Endothelial cell (in vitro differentiated cells): ENCODE data around the gene GSE1. TPM values are rescaled to one million over a fixed set of nuclear protein-coding genes. Genes with fewer than 3 reads are reported as not detected.

Experiments used
- DNase-seq: peaks from one replicate; pipeline ENCODE4 v3.0.0; 2021; ENCODE audit warnings: low spot score
- H3K27ac Mint-ChIP-seq: one replicate; pipeline ENCODE4 v1.8.0; 2021; ENCODE audit warnings: mixed read lengths, inconsistent platforms; ENCODE audit not compliant: unreplicated experiment
- H3K27me3 Mint-ChIP-seq: one replicate; pipeline ENCODE4 v1.8.0; 2021; ENCODE audit warnings: mild to moderate bottlenecking, moderate library complexity, mixed read lengths, inconsistent platforms; ENCODE audit not compliant: unreplicated experiment
- H3K36me3 Mint-ChIP-seq: one replicate; pipeline ENCODE4 v1.8.0; 2021; ENCODE audit warnings: mild to moderate bottlenecking, low read depth, mixed read lengths, inconsistent platforms; ENCODE audit not compliant: unreplicated experiment
- H3K4me1 Mint-ChIP-seq: one replicate; pipeline ENCODE4 v1.8.0; 2021; ENCODE audit warnings: mild to moderate bottlenecking, mixed read lengths, inconsistent platforms; ENCODE audit not compliant: unreplicated experiment
- H3K4me3 Mint-ChIP-seq: one replicate; pipeline ENCODE4 v1.8.0; 2021; ENCODE audit warnings: mild to moderate bottlenecking, mixed read lengths, inconsistent platforms; ENCODE audit not compliant: unreplicated experiment
- H3K9me3 Mint-ChIP-seq: one replicate; pipeline ENCODE4 v1.8.0; 2021; ENCODE audit warnings: mixed read lengths, inconsistent platforms; ENCODE audit not compliant: unreplicated experiment
- total RNA-seq: library from RNA; stranded (reverse); fragmentation: NEBNext Ultra II Directional; extraction: Animal tissue kit (Norgen Biotek cat#: 25700); gene quantifications from one replicate; pipeline ENCODE4 v1.2.1, GENCODE V29; 2021; ENCODE audit not compliant: unreplicated experiment
- TF ChIP-seq, protein P1 (sequence below): fragments of 200-600 bp; sonication (generic); IDR thresholded peaks from one replicate; pipeline ENCODE4 v1.5.0; 2021; ENCODE audit warnings: antibody characterized with exemption; ENCODE audit not compliant: unreplicated experiment

GSE1 gene
- total RNA-seq, 1 donor from 2014 or later = 23.9 TPM

DNA sequence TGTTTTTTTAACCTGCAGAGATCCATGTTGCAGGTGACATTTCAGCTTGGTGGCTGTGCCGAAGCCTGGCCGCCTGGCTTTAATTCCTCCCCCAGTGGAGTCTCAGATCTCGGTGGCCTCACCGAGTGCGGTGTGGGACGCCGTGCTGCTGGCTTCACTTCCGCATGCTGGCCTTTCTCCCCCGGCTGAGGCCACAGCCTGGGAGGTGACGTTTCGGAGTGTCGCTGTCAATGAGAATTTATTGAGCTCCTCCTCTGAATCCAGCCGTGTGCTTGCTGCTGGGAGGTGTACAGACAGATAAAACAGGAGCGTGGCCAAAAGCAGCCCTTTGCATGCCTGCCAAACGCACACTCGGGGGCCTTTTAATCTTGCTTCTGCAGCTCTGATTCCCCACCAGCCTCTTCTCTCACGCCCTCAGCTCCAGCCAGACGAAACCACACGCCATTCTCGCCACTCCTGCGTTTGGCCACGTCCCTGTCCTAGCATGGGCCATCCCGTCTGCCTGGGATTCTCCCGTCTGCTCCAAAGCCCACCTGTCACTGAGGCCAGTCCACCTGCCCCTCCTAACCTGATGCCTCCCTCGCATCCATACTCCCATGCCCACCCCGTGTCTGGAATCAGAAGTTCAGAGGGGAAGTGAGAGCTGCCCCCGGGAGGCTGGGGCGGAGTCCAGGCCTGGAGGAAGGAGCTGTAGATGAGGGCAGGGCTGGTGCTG, 3.6 kb downstream of the GSE1 start:
- Mint-ChIP-seq H3K36me3 (no peaks in the 10 kb centered on the region), H3K9me3 (no peaks in the 10 kb centered on the region), H3K4me1 (peaks cover 4% of the 10 kb centered on the region), H3K27ac (no peak overlapping the region), H3K27me3 (peaks cover 5% of the 10 kb centered on the region), H3K4me3 (no peak overlapping the region)
- TF ChIP-seq, protein P1, sequence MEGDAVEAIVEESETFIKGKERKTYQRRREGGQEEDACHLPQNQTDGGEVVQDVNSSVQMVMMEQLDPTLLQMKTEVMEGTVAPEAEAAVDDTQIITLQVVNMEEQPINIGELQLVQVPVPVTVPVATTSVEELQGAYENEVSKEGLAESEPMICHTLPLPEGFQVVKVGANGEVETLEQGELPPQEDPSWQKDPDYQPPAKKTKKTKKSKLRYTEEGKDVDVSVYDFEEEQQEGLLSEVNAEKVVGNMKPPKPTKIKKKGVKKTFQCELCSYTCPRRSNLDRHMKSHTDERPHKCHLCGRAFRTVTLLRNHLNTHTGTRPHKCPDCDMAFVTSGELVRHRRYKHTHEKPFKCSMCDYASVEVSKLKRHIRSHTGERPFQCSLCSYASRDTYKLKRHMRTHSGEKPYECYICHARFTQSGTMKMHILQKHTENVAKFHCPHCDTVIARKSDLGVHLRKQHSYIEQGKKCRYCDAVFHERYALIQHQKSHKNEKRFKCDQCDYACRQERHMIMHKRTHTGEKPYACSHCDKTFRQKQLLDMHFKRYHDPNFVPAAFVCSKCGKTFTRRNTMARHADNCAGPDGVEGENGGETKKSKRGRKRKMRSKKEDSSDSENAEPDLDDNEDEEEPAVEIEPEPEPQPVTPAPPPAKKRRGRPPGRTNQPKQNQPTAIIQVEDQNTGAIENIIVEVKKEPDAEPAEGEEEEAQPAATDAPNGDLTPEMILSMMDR = no peak
- DNase-seq = no peak

DNA sequence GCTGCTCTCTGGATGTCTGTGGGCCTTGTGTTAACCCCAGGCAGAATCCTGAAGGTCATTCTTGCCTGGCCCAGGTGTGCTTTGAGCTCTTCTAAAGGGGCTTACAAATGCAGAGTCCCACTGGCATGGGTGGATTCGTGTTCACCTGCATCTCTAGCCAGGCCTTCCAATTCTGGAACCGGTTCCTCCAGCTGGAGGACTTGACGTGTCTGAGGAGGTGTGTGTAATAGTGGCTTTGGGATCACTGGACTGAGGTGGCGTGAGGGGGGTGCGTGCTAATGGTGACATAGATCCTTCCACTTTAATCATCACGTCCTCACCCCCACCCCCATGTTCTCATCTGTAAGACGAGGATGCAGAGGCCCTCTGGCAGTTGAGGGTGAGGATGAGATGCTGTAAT, 4.8 kb downstream of the GSE1 start:
- TF ChIP-seq, protein P1 = no peak
- H3K4me3 Mint-ChIP-seq = no peak overlapping the region
- peaks cover 4% of the 10 kb centered on the region for H3K4me1 Mint-ChIP-seq
- no peak overlapping the region for H3K27ac Mint-ChIP-seq
- peaks cover 5% of the 10 kb centered on the region for H3K27me3 Mint-ChIP-seq
- no peaks in the 10 kb centered on the region for H3K36me3 Mint-ChIP-seq
- DNase-seq = no peak
- H3K9me3 Mint-ChIP-seq = no peaks in the 10 kb centered on the region

DNA sequence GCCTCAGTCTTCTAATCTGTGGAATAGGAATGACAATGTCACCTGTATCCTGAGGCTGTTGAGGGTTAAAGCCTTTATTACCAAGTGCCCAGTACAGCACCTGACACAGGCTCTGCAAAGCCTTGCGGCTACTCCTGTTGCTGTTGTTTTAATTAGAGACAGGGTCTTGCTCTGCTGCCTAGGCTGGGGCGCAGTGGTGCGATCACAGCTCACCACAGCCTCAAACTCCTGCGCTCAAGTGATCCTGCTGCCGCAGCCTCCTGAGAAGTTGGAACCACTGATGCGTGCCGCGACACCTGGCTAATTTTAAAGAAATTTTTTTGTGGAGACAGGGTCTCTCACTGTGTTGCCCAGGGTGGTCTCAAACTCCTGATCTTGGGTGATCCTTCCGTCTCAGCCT, 5.4 kb downstream of the GSE1 start:
- no peaks in the 10 kb centered on the region for H3K36me3 Mint-ChIP-seq
- peaks cover 5% of the 10 kb centered on the region for H3K27me3 Mint-ChIP-seq

DNA sequence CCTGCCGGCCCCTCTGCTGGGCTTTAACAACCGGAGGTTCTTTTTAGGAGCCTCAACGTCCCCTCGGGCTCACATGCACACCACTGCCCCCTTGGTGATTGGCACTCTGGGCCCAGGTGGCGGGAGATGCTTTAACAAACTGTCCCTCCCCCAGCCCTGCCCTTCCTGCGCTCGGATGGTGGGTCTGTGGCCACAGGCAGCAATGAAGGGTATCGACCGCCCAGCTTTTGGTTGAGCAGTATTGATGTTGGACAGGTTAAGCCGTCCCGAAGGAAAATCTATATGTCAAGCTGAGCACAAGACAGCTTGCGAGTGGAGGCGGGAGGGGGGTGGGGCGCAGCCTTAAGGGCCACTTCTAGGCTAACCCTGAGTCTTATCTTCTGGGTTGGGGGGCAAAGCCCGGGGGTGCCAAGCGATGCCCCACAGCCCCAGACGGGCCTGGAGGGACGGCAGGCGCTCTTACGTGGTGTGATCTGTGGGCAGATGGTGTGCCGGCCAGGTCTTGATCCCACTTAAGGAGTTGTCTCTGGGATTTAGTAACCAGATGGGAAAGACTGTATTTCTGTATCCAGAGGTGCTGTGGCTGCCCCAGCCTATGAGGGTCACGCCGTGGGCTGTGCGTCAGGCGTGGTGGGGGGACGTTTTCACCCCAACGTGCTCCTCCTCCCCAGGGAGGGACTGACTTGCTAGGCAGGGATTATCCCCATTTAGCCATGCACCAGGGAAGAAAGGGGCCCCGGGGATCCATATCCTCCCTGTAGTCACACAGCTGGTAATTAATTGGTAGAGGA, 6.2 kb downstream of the GSE1 start:
- no peaks in the 10 kb centered on the region for H3K9me3 Mint-ChIP-seq
- no peak for DNase-seq
- H3K27ac Mint-ChIP-seq = no peak overlapping the region
- TF ChIP-seq, protein P1 = no peak
- no peaks in the 10 kb centered on the region for H3K36me3 Mint-ChIP-seq
- no peak overlapping the region for H3K4me3 Mint-ChIP-seq
- H3K4me1 Mint-ChIP-seq = peaks cover 4% of the 10 kb centered on the region
- H3K27me3 Mint-ChIP-seq = peaks cover 7% of the 10 kb centered on the region

More for the DNA sequence above, 5.4 kb downstream of the GSE1 start:
- no peak for DNase-seq
- TF ChIP-seq, protein P1 = no peak
- no peak overlapping the region for H3K4me3 Mint-ChIP-seq
- no peaks in the 10 kb centered on the region for H3K9me3 Mint-ChIP-seq
- H3K27ac Mint-ChIP-seq = no peak overlapping the region
- peaks cover 4% of the 10 kb centered on the region for H3K4me1 Mint-ChIP-seq

DNA sequence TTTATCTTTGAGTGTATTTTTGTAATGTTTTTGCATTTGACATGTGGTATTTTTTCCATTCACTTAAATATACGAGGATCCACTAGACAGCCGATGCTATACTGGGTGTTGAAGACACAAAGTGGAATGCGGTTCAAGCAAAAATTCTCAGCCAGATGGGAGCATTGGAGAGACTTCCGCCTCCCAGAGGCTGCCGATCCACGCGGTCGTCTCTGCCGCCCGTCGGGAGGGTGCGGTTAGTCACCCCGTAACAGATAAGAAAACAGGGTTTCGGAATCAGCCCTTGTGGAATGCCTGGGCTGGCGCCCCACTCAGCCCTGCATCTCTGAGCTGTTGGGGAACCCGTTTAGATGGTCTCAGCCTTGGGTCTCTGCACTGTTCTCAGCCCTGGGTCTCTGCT, 7.3 kb downstream of the GSE1 start:
- Mint-ChIP-seq H3K9me3 (no peaks in the 10 kb centered on the region), H3K4me1 (peaks cover 4% of the 10 kb centered on the region), H3K27me3 (peaks cover 7% of the 10 kb centered on the region), H3K27ac (no peak overlapping the region), H3K36me3 (no peaks in the 10 kb centered on the region), H3K4me3 (no peak overlapping the region)
- TF ChIP-seq, protein P1 = no peak
- DNase-seq = no peak
